SK-N-SH (cell line): ENCODE results near the gene SHQ1. TPM values are rescaled to one million over a fixed set of nuclear protein-coding genes. Genes with fewer than 3 reads are reported as not detected.

Experiments
- CTCF ChIA-PET: fragments of 300-600, 350-600 bp; formaldehyde crosslinking; extraction: SDS; loops from one replicate; lab custom pipeline; 2021; lab: Yijun Ruan, JAX
- POLR2A ChIA-PET: fragments of 350-600 bp; sonication (Branson Sonifier 250); formaldehyde crosslinking; extraction: SDS; loops from one replicate; lab custom pipeline; 2020; ENCODE audit warnings: antibody characterized with exemption, inconsistent platforms; lab: Yijun Ruan, JAX
- DNase-seq: peaks from one replicate; pipeline ENCODE4 v3.0.0; 2012
- H2AFZ ChIP-seq: fragments of 200-600 bp; sonication (generic); 2 replicates; pipeline ENCODE4 v1.8.1; 2016; ENCODE audit warnings: antibody characterized with exemption, mild to moderate bottlenecking, low read depth
- H3F3A ChIP-seq: fragments of 200-600 bp; sonication (generic); replicated peaks from 2 replicates; pipeline ENCODE3; 2016; ENCODE audit warnings: antibody characterized with exemption, mild to moderate bottlenecking; ENCODE audit not compliant: insufficient read depth
- H3K27ac ChIP-seq, 2 experiments: fragments of 200-500 bp in 1 of 2; fragments of 200-600 bp in 1 of 2; sonication (Bioruptor generic) in 1 of 2; sonication (generic), shearing (Covaris generic) in 1 of 2; 2 replicates each; pipeline versions ENCODE4 v1.5.1 to v1.6.1; 2014 to 2016; ENCODE audit warnings: low read depth in 2 of 2, inconsistent platforms in 1 of 2, low read length in 1 of 2, mild to moderate bottlenecking in 1 of 2, mixed read lengths in 1 of 2
- H3K27me3 ChIP-seq: fragments of 200-600 bp; sonication (generic), shearing (Covaris generic); 2 replicates; pipeline ENCODE4 v1.6.1; 2016; ENCODE audit warnings: mixed run types; ENCODE audit not compliant: insufficient read depth
- H3K36me3 ChIP-seq, 2 experiments: fragments of 200-500 bp in 1 of 2; fragments of 200-600 bp in 1 of 2; sonication (Bioruptor generic) in 1 of 2; sonication (generic) in 1 of 2; replicated peaks in 1 of 2; 2 replicates each; pipeline versions ENCODE3 to v1.5.1; 2014 to 2016; ENCODE audit warnings: low read length in 1 of 2, mild to moderate bottlenecking in 1 of 2; ENCODE audit not compliant: insufficient read depth in 2 of 2, control insufficient read depth in 1 of 2
- H3K4me1 ChIP-seq, 2 experiments: fragments of 200-500 bp in 1 of 2; fragments of 200-600 bp in 1 of 2; sonication (Bioruptor generic) in 1 of 2; sonication (generic), shearing (Covaris generic) in 1 of 2; 2 replicates each; pipeline versions ENCODE4 v1.5.1 to v1.6.1; 2014 to 2016; ENCODE audit warnings: low read depth in 1 of 2, low read length in 1 of 2, mixed run types in 1 of 2; ENCODE audit not compliant: insufficient read depth in 2 of 2, control insufficient read depth in 1 of 2
- H3K4me2 ChIP-seq: fragments of 200-600 bp; sonication (generic), shearing (Covaris generic); 2 replicates; pipeline ENCODE4 v1.6.1; 2017; ENCODE audit warnings: mixed run types
- H3K4me3 ChIP-seq, 2 experiments: fragments of 200-500 bp in 1 of 2; fragments of 200-600 bp in 1 of 2; sonication (Bioruptor generic) in 1 of 2; sonication (generic), shearing (Covaris generic) in 1 of 2; 2 replicates each; pipeline versions ENCODE4 v1.5.1 to v1.8.1; 2014 to 2016; ENCODE audit warnings: low read depth in 2 of 2, inconsistent platforms in 1 of 2, low read length in 1 of 2, mild to moderate bottlenecking in 1 of 2, mixed read lengths in 1 of 2, moderate library complexity in 1 of 2
- H3K79me2 ChIP-seq: fragments of 200-600 bp; sonication (generic); 2 replicates; pipeline ENCODE4 v1.8.1; 2017; ENCODE audit warnings: mild to moderate bottlenecking; ENCODE audit not compliant: insufficient read depth
- H3K9ac ChIP-seq: fragments of 200-600 bp; sonication (generic); 2 replicates; pipeline ENCODE4 v1.6.1; 2017; ENCODE audit warnings: mixed run types
- H3K9me2 ChIP-seq: fragments of 200-600 bp; sonication (generic); 2 replicates; pipeline ENCODE4 v1.6.1; 2017; ENCODE audit warnings: mixed run types
- H3K9me3 ChIP-seq: fragments of 200-600 bp; sonication (generic); 2 replicates; pipeline ENCODE4 v1.6.1; 2017; ENCODE audit warnings: mixed run types, mild to moderate bottlenecking, moderate library complexity
- H4K20me1 ChIP-seq: fragments of 200-600 bp; sonication (generic); 2 replicates; pipeline ENCODE4 v1.6.1; 2017; ENCODE audit warnings: mild to moderate bottlenecking, mixed run types; ENCODE audit not compliant: insufficient read depth
- CHD2 ChIP-seq: fragments of 150-350 bp; IDR thresholded peaks from 2 replicates; pipeline ENCODE4 v1.6.1; 2018; ENCODE audit warnings: low read length; ENCODE audit not compliant: partially characterized antibody
- ELF1 ChIP-seq: IDR thresholded peaks from 2 replicates; pipeline ENCODE4 v1.4.0; 2012
- EP300 ChIP-seq, 2 experiments: IDR thresholded peaks; 2 replicates each; pipeline versions ENCODE4 v1.4.0 to v1.6.1; 2012; ENCODE audit warnings: borderline replicate concordance in 1 of 2, low read depth in 1 of 2, low read length in 1 of 2
- FOSL2 ChIP-seq: IDR thresholded peaks from 2 replicates; pipeline ENCODE4 v1.4.0; 2012; ENCODE audit warnings: low read depth, mild to moderate bottlenecking, moderate library complexity, borderline replicate concordance
- GABPA ChIP-seq: IDR thresholded peaks from 2 replicates; pipeline ENCODE4 v1.4.0; 2012; ENCODE audit warnings: low read depth, mild to moderate bottlenecking
- JUND ChIP-seq: IDR thresholded peaks from 2 replicates; pipeline ENCODE4 v1.4.0; 2012
- RCOR1 ChIP-seq: fragments of 150-350 bp; IDR thresholded peaks from 2 replicates; pipeline ENCODE4 v1.6.1; 2017; ENCODE audit warnings: antibody characterized with exemption, low read length
- RFX5 ChIP-seq: IDR thresholded peaks from 2 replicates; pipeline ENCODE4 v1.6.1; 2012; ENCODE audit warnings: mild to moderate bottlenecking, improper control_type of control experiment, low read length
- TCF12 ChIP-seq: IDR thresholded peaks from 2 replicates; pipeline ENCODE4 v1.4.0; 2012
- WGBS: methylation state at CpG from one replicate; pipeline ENCODE4 v1.1.6; 2017; ENCODE audit warnings: low lambda C conversion rate; 5-methylcytosine and 5-hydroxymethylcytosine counted together
- polyA plus RNA-seq, 3 experiments: library from polyadenylated mRNA; depleted of rRNA; stranded (reverse); fragments of >200 nt; gene quantifications; 2 replicates each; pipeline ENCODE4 v1.2.3, GENCODE V29; 2012
- TF ChIP-seq, protein P1 (sequence below): IDR thresholded peaks from 2 replicates; pipeline ENCODE4 v1.4.0; 2012; ENCODE audit warnings: low read depth, borderline replicate concordance

Gene SHQ1
- polyA plus RNA-seq, 1 of the 3 experiments (the other 2 are of a cell fraction): 10.5 TPM

DNA sequence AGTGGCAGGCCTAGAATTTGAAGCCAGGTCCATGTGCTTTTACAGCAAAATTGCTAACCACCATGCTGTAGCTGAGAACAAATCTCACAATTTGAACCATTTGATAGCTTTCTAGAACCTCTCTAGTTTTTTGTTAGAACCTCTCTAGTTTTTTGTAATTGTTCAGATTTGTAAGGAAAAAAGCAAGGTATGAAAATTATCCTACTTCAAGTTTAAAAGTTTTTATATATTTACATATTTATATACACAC, 49.4 kb upstream of the SHQ1 start:
- TF ChIP-seq JUND (no peak), CHD2 (no peak), ELF1 (no peak), FOSL2 (no peak), GABPA (no peak), RFX5 (no peak)
- TF ChIP-seq, protein P1, sequence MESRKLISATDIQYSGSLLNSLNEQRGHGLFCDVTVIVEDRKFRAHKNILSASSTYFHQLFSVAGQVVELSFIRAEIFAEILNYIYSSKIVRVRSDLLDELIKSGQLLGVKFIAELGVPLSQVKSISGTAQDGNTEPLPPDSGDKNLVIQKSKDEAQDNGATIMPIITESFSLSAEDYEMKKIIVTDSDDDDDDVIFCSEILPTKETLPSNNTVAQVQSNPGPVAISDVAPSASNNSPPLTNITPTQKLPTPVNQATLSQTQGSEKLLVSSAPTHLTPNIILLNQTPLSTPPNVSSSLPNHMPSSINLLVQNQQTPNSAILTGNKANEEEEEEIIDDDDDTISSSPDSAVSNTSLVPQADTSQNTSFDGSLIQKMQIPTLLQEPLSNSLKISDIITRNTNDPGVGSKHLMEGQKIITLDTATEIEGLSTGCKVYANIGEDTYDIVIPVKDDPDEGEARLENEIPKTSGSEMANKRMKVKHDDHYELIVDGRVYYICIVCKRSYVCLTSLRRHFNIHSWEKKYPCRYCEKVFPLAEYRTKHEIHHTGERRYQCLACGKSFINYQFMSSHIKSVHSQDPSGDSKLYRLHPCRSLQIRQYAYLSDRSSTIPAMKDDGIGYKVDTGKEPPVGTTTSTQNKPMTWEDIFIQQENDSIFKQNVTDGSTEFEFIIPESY: no peak

DNA sequence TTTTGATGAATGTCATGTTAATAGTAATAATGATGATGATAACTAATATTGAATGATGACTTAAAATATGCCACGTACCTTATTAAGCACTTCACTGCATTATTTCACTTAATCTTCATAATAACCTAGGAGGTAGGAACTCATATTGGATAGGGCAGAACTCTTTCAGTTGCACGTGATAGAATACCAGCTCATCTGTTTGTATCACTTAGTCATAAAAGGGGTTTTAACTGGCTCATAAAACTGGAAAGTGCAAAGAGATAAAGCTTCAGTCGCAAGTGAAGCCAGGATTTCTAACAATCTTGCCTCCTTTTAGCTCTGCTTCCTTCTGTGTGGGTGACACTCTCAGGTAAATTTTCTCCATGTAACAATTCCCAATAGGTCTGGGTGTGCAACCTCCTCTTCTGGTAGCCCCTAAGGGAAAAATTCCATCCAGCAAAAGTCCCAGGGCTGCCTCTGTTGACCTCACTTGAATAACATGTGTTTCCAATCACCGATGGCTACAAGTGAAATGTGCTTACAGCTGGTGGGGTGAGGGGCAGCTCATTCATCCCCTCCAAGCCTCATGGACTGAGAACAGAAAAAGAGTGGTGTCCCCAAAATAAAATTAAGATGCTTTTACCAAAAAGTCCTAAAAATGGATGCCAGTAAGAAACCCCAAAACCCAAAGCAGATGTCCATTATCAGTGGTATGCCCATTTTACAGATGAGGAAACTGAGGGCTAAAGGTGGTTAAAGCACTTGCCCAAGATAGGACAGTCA, 48.9 kb upstream of the SHQ1 start:
- no peak overlapping the region for H3K4me3 ChIP-seq
- ChIA-PET POLR2A (no interaction called here), CTCF (interaction anchor here (0.9 to 2.6 kb wide), 4 partner anchors 41 to 1186 kb away, joined by 3 to 10 read pairs (median 4); no protein-coding TSS in a partner anchor)
- DNase-seq: peak; percentile 41
- H3K36me3 ChIP-seq: no peaks in the 10 kb centered on the region
- no peak for TF ChIP-seq ELF1
- TF ChIP-seq CHD2: no peak
- peak; percentile 83 for TF ChIP-seq TCF12
- 0 out of 2 replicates have a peak, but pooled peaks have one; percentile 25 for TF ChIP-seq RCOR1
- TF ChIP-seq EP300 (IDR thresholded peaks at IDR 0.05; ENCODE audit: borderline replicate concordance in 1 of 2, low read depth in 1 of 2, low read length in 1 of 2): 0 out of 4 replicates have a peak, but pooled peaks of 1 of the 2 experiments have one; percentile 21
- TF ChIP-seq, all 33 proteins: peak for 3
- Histone ChIP-seq H3K9me3 (no peaks in the 10 kb centered on the region), H3K79me2 (peaks cover 12% of the 10 kb centered on the region; the same call in 1 of the 2 replicates), H3K9me2 (no peaks in the 10 kb centered on the region), H4K20me1 (no peaks in the 10 kb centered on the region), H2AFZ (no peak overlapping the region), H3K27me3 (no peaks in the 10 kb centered on the region), H3F3A (peaks cover 14% of the 10 kb centered on the region), H3K4me1 (peaks cover 12 to 14% of the 10 kb centered on the region in 2 experiments; a peak in 3 of 4 replicates), H3K27ac (peak overlapping the region in 1 of 2 experiments; percentile 11; a peak in 1 of 4 replicates), H3K4me2 (peak overlapping the region; percentile 25; the same call in 1 of the 2 replicates), H3K9ac (no peak overlapping the region)
- 64% methylated on average over 4 of the region's 4 CpGs for WGBS

More for the DNA sequence above, 49.4 kb upstream of the SHQ1 start:
- CTCF ChIA-PET: interaction anchor here (0.9 to 2.6 kb wide), 4 partner anchors 41 to 1187 kb away, joined by 3 to 10 read pairs (median 4); no protein-coding TSS in a partner anchor
- Histone ChIP-seq H3K9me3 (no peaks in the 10 kb centered on the region), H3K9me2 (no peaks in the 10 kb centered on the region), H3K27me3 (no peaks in the 10 kb centered on the region), H3K27ac (no peak overlapping the region), H2AFZ (no peak overlapping the region), H3K4me1 (peaks cover 7 to 10% of the 10 kb centered on the region in 2 experiments; a peak in 3 of 4 replicates), H3K4me3 (no peak overlapping the region), H3K79me2 (peaks cover 12% of the 10 kb centered on the region; the same call in 1 of the 2 replicates), H3K36me3 (no peaks in the 10 kb centered on the region), H3K9ac (no peak overlapping the region), H4K20me1 (no peaks in the 10 kb centered on the region), H3K4me2 (peak overlapping the region; percentile 25; the same call in 1 of the 2 replicates), H3F3A (peaks cover 9% of the 10 kb centered on the region)
- POLR2A ChIA-PET: no interaction called here
- DNase-seq: no peak
